GM21423 (cell line): ENCODE data around the gene CHRNA9.

Source experiments
- ATAC-seq: cut with Tn5 transposase; IDR thresholded peaks from one replicate; pipeline ENCODE4 v1.9.1; 2021; ENCODE audit warnings: mild to moderate bottlenecking, moderate library complexity; ENCODE audit not compliant: unreplicated experiment

CHRNA9 gene

DNA sequence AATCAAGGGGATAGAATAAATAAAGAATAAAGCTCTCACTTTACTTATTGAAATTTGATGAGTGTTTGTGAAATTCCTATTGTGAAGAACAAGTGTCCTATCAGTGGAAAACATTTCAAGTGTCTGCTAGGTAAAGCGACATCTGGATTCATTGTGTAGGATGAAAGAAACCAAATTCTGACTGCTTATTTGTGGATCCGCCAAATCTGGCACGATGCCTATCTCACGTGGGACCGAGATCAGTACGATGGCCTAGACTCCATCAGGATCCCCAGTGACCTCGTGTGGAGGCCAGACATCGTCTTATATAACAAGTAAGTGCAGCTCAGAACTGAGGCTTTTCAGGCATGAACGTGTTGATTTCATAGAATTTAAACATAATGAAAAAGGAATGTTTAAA lies 1.9 kb downstream of the CHRNA9 start:
- no peak for ATAC-seq

DNA sequence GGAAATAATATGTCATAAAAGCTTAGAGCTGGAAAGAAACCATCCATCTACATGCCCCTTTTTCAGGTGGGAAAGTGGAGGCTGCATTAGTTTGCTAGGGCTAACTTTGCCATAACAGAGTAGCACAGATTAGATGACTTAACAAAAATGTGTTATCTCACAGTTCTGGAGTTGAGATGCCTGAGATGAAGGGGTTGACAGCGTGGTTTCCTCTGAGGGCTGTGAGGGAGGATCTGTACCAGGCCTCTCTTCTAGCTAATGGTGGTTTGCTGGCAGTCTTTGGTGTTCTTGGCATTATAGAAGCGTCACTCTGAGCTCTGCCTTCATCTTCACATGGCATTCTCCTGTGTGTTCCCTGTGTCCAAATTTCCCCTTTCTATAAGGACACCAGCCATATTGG lies 2.4 kb downstream of the CHRNA9 start:
- ATAC-seq = no peak

DNA sequence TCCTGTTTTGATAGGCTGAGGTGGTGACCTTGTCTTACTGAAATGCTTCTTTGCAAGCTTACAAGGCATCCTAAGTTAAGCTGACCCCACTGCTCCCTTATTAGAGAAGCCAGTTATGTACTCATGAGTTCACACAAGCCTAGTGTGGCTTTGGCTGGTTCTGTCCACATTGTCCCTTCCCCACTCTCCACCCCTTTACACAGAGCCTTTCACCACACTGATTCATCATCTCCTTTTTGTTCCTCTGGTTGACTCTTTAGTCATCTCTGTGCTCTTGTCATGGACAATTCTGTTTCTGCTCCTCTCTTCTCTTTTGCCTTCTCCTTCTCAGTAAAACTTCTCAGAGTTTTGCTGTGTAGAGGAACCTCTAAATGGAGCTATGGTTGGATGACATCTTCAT lies 4.9 kb downstream of the CHRNA9 start:
- no peak for ATAC-seq

DNA sequence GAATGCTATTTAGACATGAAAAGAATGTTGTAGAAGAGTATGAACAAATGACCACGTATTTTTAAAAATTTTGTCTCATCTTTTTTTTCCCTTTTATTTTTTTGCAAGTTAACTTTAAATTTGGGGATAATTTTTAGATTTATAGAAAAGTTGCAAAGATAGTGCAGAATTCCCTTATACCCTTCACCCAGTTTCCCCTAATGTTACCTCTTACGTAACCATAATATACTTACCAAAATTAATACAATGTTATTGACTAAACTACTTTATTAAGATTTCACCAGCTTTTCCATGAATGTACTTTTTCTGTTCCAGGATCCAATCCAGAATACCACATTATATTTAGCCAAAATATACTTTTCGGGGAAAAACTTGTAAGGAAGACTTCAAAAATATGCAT lies 12.3 kb downstream of the CHRNA9 start:
- no peak for ATAC-seq

DNA sequence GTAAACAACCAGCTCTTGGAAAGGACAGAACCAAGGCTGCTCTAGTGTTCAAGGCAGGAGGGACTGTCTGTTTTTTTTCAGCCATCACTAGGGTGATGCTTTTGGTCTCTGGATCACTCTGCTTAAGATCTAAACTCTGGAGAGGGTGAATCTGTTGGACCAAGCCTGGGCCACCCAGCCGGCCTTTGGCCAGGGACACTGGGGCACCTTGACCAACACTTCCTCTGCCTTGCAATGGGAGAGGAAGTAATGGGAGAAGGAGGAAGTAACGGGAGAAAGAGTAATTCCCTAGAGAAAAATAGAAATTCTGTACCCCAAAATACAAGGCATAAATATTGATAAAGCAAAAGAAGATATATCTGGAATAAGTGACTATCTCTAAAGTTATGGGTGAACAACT lies 12.9 kb downstream of the CHRNA9 start:
- ATAC-seq = no peak

DNA sequence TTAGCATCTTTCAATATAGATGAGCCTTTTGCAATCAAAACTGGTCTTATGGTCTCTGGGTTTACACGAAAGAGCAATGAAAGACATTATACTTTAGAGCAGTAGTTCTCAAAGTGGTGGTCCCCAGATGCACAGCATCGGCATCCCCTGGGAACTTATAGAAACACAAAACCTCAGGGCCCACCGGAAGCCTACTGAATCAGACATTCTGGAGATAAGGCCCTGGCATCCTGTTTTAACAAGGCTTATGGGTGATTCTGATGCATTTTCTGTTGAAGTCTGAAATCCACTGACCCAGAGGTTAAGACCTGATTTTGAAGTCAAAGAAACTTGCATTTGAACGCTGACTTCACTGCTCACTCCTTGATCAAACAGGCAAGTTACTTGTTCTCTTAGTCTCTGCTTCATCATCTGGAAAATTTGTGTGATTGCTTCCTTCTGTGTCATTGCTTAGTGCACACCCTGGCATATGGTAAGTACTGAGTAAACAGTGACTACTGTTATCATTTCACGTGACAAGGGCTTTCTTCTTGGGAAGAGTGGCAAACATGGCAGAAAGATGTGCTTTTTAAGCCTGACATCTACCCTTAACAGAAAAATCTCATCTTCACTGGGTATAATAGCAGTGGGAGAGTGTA lies 14.5 kb downstream of the CHRNA9 start:
- ATAC-seq = no peak

DNA sequence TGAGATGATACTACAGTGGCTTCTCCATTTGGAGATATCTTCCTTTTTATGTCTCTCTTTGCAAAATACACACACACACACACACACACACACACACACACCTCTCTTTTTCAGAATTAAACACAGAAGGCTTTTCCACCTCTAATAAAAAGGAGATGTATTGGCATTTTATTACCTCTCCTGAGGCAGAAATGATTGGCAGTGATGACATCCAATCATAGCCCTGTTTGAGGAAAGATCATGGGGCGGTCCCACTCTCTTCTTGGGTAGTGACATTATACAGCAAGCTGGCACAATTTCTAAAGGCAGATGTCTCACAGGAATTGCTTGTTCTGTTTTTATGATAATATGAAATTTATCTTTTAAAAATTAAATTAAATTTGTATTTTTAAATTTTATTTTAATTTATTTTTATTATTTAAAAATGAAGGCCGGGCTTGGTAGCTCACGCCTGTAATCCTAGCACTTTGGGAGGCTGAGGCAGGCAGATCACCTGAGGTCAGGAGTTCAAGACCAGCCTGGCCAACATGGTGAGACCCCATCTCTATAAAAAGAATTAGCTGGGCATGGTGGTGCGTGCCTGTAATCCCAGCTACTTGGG lies 15.6 kb downstream of the CHRNA9 start:
- ATAC-seq = no peak

DNA sequence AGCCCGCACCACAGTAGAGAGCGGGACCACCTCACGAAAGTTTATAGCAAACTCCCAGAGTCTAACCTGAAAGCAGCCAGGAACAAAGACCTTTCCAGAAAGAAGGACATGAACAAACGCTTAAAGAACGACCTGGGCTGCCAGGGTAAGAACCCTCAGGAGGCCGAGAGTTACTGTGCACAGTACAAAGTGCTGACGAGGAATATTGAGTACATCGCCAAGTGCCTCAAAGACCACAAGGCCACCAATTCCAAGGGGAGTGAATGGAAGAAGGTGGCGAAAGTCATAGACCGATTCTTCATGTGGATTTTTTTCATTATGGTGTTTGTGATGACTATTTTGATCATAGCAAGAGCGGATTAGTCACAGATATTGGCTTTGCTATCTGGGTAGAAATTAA lies 19.0 kb downstream of the CHRNA9 start:
- no peak for ATAC-seq

DNA sequence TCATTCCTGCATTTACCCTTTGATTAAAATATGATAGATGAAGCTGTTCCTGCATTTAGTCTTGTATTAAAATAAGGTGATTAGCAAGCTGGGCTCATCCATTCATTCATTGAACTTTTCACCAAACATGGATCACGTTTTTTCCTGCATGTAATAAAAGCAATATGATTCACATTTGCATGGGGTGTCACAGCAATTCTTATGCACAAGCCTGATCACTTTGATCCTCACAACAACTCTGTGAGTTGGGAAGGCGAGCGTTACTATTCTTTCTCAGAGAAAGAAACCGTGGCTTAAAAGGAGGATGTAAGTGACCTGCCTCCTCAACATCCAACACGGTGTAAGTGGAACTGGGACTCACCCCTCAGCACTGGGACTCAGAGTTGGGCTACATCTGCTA lies 20.0 kb downstream of the CHRNA9 start:
- ATAC-seq = no peak

DNA sequence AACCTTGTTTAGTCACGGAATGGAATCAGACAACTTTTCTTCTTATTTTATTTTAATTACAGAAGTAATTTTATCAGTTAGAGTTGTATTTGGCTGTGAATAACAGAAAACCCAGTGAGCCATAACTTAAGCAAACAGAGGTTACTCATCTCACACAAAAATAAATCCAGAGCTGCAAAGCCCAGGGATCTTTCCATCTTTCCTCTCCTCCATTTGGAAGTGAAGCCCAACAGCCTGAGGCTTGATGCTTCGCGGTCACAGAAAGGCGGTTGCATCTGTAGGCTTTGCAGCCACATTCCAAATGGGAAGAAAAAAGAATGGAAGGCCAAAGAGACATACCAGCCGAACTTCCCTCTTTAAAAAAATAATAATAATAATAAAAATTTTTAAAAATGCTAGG lies 22.6 kb downstream of the CHRNA9 start:
- ATAC-seq = no peak

DNA sequence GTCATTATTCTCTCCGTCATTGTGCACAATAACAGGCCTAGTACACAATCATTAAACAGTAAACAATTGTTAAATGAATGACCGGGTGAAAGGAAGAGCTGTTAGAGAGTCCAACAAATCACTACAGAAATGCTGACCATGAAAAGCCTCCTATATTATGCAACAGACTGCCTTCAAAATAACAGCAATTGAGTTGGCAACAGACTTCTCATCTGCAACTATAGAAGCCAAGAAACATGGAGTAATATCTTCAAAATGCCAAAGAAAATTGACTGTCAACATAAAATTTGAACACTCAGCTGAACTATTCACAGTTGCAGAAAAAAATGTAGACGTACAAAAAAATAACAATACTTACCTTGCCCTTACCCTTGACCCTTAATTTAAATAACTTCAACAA lies 26.2 kb downstream of the CHRNA9 start:
- ATAC-seq = no peak

DNA sequence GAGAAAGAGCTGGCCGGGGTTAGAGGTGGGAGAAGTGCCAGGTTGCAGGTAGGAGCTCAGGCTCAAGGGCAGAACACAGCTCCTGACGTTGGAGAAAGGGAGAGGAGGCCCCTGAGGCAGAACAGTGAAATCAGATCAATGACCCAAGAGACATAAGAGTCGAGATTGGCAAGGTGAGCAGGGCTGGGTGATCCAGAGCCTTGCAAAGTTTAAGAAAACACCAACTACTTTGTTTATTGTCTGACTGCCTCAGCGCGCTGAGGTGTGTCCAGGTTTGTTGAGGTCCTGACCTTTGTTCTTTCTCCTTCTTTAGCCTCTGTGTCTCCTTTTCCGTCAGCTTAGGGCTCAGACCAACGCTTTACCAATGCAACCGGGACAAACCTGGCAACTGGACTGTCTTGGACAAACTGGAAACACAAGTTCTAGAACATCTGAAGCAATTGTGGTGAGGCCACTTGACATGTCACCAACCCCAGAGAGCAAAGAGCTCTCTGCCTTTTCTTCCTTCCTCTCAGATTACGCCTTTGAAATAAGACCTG lies 28.3 kb downstream of the CHRNA9 start:
- no peak for ATAC-seq

DNA sequence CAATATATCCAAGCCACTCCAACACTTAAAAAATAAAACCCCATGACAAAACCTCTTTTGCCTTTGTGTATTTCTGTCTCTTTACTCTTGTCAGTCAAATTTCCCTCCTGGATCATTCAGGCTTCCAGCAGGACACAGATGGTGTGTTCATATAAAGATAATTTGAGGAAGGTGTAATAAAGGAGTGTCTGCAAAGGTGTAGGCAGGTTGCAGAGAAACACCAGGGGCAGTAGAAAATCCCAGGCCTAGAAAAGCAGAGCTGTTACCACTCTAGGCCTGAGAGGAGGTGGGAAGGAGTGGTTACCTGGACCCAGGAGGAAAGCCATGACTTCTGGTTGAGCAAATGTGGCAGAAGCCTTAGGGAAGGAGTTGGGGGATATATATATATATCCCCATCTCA lies 28.8 kb downstream of the CHRNA9 start:
- no peak for ATAC-seq

DNA sequence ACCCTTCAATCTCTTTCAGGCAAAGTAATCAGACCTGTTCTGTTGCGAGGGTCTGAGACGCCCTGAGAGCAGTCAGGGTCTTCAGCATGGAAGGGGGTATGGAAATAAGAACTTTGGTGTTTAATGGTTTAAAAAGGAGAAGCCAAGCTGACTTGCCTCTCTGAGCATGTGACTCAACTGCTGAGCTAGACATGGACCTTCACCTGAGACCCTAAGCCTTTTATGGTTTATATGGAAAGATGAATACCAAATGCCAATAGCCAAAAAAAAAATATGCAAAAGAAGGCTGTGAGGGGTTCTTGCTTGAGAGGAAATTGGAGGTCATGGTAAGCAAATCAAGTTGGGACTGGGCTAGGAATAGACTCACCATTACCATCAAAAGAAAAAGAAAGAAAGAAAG lies 30.6 kb downstream of the CHRNA9 start:
- ATAC-seq = no peak

DNA sequence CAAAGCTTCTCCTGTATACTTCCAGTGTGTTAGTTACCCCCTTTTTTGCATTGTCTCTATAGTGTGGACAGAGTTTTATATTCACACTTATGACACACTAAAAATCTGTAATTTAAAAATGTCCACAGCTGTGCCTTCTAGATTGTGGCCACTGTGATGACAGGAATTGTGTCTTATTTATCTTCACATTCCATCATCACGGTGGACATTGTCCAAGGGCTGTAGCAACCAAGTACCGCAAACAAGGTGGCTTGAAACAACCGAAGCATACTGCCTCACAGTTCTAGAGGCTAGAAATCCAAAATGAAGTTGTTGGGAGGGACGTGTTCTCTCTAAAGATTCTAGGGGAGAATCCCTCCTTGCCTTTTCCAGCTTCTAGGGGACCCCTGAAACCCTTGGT lies 32.3 kb downstream of the CHRNA9 start:
- no peak for ATAC-seq

DNA sequence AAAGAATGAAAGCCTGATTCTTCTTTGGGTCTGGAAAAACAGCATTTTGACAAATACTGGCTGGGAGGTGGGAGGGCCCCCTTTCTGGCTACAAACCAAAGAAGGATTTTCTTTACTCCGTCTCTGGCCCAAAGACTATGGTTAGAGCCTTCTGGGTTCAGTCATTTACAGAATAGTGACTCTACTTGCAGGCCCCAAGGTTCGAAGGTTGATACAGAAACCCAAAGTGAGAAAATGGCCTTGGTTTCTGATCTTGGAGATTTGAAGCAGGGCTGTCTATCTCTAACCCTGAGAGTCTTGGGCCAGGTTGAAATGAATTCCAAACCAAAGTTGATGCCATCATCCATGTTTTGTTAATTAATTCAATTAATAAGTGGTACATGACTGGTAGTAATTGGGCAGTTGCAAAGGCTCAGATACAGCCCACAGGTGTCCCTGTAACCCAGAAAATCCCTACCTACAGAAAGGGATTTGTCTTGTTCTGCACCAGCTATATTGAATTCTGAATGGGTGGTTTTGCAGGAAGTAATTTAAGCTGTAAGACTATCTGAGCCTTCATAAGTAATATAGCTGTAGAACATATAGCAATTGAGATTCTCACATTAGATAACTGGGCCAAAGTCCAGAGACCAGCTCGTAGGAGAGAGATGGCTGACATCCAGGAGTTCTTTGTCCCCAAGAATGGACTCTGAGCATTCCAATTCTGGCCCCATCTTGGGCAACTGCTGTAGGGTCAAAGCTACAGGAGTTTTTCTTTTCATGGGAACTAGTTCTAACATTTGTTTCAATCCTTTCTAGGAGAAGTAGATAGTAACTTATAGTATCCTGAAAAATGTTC lies 34.5 kb downstream of the CHRNA9 start:
- ATAC-seq = no peak

DNA sequence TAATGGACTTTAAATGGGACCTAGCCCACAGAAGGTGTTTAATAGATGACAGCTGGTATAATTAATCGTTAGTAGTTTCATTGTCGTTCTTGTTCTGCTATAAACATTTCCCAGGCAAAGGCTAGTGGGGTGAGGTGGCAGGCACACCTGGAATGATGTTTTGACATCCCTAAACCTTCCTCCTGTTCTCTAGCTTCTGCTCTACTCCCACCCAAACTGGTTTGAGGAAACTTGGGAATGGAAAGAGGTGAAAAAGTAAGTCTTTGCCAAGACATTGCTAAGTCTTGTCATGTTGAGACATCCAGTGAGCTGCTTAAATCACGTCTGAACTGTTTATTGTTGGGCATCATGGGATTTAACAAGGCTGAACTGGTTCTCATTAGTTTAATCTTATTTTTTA lies 37.5 kb downstream of the CHRNA9 start:
- ATAC-seq = no peak

DNA sequence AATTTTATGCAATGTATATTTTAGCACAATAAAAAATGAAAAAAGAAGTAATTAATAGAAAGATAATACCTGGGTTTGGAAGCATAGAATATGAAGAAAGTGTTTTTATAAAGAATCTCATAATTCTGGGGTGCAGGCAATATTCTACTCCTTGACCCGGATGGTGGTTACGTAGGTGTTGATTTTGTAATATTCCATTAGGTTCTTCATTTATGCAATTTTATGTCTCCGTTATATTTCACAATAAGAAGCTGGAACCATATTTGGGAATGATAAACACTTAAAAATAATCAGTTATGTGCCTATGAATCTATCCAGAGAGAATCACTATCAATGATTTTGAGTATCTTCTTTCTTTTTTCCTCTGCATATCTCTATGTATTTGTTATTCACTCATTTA lies 38.5 kb downstream of the CHRNA9 start:
- ATAC-seq = no peak

DNA sequence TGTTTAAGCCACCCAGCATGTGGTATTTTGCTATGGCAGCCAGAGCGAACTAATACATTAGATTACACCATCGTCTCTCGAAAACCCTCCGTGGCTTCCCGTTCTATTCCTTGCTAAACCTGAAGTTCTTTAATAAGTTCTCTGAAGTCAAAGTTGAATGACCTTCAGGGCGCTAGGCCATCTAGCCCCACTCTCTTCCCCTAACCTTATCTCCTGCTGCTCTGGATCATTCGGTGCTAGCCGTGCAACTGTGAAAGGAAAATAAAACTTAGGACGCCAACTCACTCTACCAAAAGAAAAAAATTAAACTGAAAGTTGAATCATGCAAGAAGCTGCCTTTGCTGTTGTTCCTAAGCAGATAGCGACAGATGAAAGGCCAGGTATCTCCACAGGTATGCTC lies 40.0 kb downstream of the CHRNA9 start:
- no peak for ATAC-seq

DNA sequence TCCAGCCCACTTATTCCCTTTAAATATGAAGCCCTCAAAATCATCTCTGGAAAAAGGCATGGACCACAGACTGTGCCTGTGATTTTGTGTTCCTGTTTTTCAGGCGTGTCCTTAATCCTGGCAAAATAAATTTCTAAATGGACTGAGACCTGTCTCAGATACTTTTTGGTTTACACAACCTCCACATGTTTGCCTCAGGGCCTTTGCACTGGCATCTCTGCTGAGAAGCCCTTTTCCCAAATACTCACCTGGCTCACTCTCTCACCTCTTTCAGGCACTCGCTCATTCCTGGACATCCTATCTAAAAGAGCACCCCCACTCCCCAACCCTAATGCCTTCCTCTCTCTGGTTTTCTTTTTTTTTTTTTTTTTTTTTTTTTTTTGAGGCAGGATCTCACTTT lies 40.5 kb downstream of the CHRNA9 start:
- ATAC-seq = no peak

DNA sequence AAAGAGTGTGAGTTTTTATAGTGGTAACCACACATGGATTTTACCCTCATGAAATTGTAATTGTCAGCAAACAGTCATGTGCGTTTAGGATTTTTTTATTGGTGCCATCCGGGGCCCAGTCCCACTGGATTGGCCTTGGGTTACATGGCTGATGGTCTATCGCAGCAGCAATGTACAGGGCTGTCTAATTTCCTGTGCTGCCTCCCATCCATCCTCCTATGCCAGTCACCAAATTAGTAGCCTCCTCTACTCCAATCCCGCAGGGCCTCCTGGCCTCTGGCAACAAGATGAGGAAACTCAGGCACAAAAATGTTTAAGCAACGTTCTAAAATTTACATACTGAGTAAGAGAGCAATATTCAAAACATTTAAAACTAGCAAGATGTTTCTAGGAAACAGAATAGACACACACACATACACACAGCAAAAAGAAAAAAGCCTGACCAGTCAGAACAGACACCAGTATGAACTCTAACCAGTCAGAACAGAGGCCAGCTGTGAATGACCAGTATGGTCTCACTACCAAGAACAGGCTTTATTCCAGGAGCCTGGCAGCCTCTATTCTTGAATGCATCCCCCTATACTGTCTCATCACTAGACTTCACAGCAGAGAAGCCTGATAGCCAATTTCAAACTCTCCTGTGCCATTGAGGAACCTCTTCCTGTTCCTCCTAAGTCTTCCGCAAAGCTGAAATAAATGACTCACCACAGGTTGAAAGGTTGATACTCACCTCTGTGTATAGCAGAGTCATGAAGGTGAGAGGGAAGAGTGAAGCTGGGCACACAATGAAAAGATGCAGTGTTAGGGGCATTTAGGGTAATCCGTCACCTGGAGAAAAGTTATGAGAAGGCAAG lies 42.6 kb downstream of the CHRNA9 start:
- ATAC-seq = no peak
